Mesothelial cell of epicardium (in vitro differentiated cells): ENCODE results near the gene FRAS1. TPM values are rescaled to one million over a fixed set of nuclear protein-coding genes. Genes with fewer than 3 reads are reported as not detected.

ENCODE experiments used
- DNase-seq, 2 experiments: peaks; one replicate each; pipeline ENCODE4 v3.0.0; 2021; ENCODE audit warnings: low spot score in 2 of 2; ENCODE audit not compliant: unreplicated experiment in 2 of 2
- H3K27ac Mint-ChIP-seq: 2 replicates; pipeline ENCODE4 v1.8.0; 2021; ENCODE audit warnings: mixed read lengths
- H3K27me3 Mint-ChIP-seq: 2 replicates; pipeline ENCODE4 v1.8.0; 2021; ENCODE audit warnings: low read depth, mixed read lengths
- H3K36me3 Mint-ChIP-seq: 2 replicates; pipeline ENCODE4 v1.8.0; 2021; ENCODE audit warnings: mixed read lengths
- H3K4me1 Mint-ChIP-seq: 2 replicates; pipeline ENCODE4 v1.8.0; 2021; ENCODE audit warnings: mixed read lengths
- H3K4me3 Mint-ChIP-seq: 2 replicates; pipeline ENCODE4 v1.8.0; 2021; ENCODE audit warnings: mild to moderate bottlenecking, moderate library complexity, mixed read lengths
- H3K9me3 Mint-ChIP-seq: 2 replicates; pipeline ENCODE4 v1.8.0; 2021; ENCODE audit warnings: mixed read lengths
- total RNA-seq: library from RNA; stranded (reverse); gene quantifications from 3 replicates; pipeline ENCODE4 v1.2.1, GENCODE V29; 2021
- TF ChIP-seq, protein P1 (sequence below): fragments of 200-600 bp; sonication (generic); IDR thresholded peaks from one replicate; pipeline ENCODE4 v1.5.0; 2021; ENCODE audit warnings: antibody characterized with exemption; ENCODE audit not compliant: unreplicated experiment

FRAS1 gene
- total RNA-seq, 1 donor from 2014 or later, result 51.9 TPM

GRCh38 chr4:78336093-78336943 lies 279.2 kb downstream of the FRAS1 start:
- Mint-ChIP-seq H3K36me3 (peaks cover 24% of the 10 kb centered on the region), H3K4me1 (peaks cover 56% of the 10 kb centered on the region), H3K27ac (peak overlapping the region; percentile 92), H3K4me3 (no peak overlapping the region), H3K9me3 (peaks cover 4% of the 10 kb centered on the region), H3K27me3 (no peaks in the 10 kb centered on the region)
- peak in 1 of 2 experiments; percentile 48 for DNase-seq
- TF ChIP-seq, protein P1, sequence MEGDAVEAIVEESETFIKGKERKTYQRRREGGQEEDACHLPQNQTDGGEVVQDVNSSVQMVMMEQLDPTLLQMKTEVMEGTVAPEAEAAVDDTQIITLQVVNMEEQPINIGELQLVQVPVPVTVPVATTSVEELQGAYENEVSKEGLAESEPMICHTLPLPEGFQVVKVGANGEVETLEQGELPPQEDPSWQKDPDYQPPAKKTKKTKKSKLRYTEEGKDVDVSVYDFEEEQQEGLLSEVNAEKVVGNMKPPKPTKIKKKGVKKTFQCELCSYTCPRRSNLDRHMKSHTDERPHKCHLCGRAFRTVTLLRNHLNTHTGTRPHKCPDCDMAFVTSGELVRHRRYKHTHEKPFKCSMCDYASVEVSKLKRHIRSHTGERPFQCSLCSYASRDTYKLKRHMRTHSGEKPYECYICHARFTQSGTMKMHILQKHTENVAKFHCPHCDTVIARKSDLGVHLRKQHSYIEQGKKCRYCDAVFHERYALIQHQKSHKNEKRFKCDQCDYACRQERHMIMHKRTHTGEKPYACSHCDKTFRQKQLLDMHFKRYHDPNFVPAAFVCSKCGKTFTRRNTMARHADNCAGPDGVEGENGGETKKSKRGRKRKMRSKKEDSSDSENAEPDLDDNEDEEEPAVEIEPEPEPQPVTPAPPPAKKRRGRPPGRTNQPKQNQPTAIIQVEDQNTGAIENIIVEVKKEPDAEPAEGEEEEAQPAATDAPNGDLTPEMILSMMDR, result no peak

- H3K36me3 Mint-ChIP-seq, result peaks cover 28% of the 10 kb centered on the region
- peaks cover 50% of the 10 kb centered on the region for H3K4me1 Mint-ChIP-seq
- TF ChIP-seq, protein P1, result no peak
- no peak overlapping the region for H3K27ac Mint-ChIP-seq
- peaks cover 4% of the 10 kb centered on the region for H3K9me3 Mint-ChIP-seq
- H3K4me3 Mint-ChIP-seq, result no peak overlapping the region
- no peak for DNase-seq
- no peaks in the 10 kb centered on the region for H3K27me3 Mint-ChIP-seq
These were observed 280.3 kb downstream of the FRAS1 start for GRCh38 chr4:78337244-78338020.

- TF ChIP-seq, protein P1, result no peak
- H3K27me3 Mint-ChIP-seq, result peaks cover 4% of the 10 kb centered on the region
- no peak for DNase-seq
- no peaks in the 10 kb centered on the region for H3K9me3 Mint-ChIP-seq
- peaks cover 22% of the 10 kb centered on the region for H3K4me1 Mint-ChIP-seq
- H3K27ac Mint-ChIP-seq, result no peak overlapping the region
- peaks cover 30% of the 10 kb centered on the region for H3K36me3 Mint-ChIP-seq
- H3K4me3 Mint-ChIP-seq, result no peak overlapping the region
These were observed 285.0 kb downstream of the FRAS1 start for GRCh38 chr4:78342125-78342524.

DNA sequence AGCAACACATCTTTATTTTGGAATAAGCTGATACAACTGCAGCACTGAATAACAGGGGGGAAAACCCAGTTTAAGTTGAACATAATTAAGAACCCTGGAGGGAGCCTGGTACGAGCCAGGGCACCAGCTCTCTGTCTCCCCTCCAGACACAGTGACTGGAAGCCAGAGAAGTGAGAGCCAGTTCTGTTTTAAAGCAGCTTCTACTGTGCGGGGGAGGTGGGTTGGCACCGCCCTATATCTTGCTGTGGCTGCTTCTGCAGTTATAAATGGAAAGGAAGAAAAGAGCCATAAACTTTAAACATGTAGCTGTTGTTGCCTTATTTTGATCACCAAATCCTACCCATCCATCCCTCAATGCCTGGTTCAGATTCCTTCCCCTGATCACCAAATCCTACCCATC lies 286.6 kb downstream of the FRAS1 start:
- H3K27ac Mint-ChIP-seq, result no peak overlapping the region
- TF ChIP-seq, protein P1, result no peak
- H3K36me3 Mint-ChIP-seq, result peaks cover 24% of the 10 kb centered on the region
- H3K4me1 Mint-ChIP-seq, result peaks cover 8% of the 10 kb centered on the region
- no peak for DNase-seq
- peaks cover 4% of the 10 kb centered on the region for H3K27me3 Mint-ChIP-seq
- no peaks in the 10 kb centered on the region for H3K9me3 Mint-ChIP-seq
- no peak overlapping the region for H3K4me3 Mint-ChIP-seq

DNA sequence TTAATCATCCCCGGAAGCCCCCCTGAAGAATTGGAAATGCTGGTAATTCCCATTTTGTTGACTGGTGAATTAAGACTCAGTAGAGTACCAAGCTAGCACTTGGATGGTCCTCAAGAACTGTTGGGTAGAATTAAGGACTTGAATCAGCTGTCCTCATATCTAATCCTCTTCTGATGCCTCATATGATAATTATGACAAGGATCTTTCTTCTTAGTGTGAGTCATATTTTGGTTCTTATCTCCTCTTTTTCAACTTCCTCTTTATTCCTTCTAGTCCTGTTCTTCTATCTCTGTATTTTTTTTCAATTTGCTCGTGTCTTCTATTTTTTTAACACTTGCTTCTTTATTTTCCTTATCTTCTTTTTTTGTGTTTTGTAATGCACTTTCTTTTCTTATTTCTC lies 288.1 kb downstream of the FRAS1 start:
- H3K27me3 Mint-ChIP-seq, result peaks cover 4% of the 10 kb centered on the region
- no peak for DNase-seq
- H3K4me1 Mint-ChIP-seq, result peaks cover 8% of the 10 kb centered on the region
- no peak overlapping the region for H3K27ac Mint-ChIP-seq
- no peaks in the 10 kb centered on the region for H3K9me3 Mint-ChIP-seq
- no peak overlapping the region for H3K4me3 Mint-ChIP-seq
- H3K36me3 Mint-ChIP-seq, result peaks cover 15% of the 10 kb centered on the region
- TF ChIP-seq, protein P1, result no peak
